WTC11 (cell line): ENCODE results near the gene PODN. TPM values are rescaled to one million over a fixed set of nuclear protein-coding genes. Genes with fewer than 3 reads are reported as not detected.

Experiments
- ATAC-seq: fragments of 200-7000 bp; cut with Tn5 transposase; 2 replicates; pipeline ENCODE4 v1.10.0; 2021; ENCODE audit warnings: mild to moderate bottlenecking, moderate library complexity
- CTCF ChIA-PET: fragments of 300-600 bp; sonication (Branson Sonifier 250); formaldehyde crosslinking; loops from one replicate; lab custom pipeline; 2021; ENCODE audit warnings: antibody characterized with exemption; lab: Charles Lee
- POLR2A ChIA-PET: fragments of 350-600 bp; sonication (Branson Sonifier 250); formaldehyde crosslinking; loops from one replicate; lab custom pipeline; 2021; ENCODE audit warnings: antibody characterized with exemption; lab: Charles Lee
- DNase-seq: peaks from one replicate; pipeline ENCODE4 v3.0.0; 2021; ENCODE audit warnings: low spot score
- H3K27ac Mint-ChIP-seq: 2 replicates; pipeline ENCODE4 v1.8.0; 2021; ENCODE audit warnings: mixed read lengths
- H3K27me3 Mint-ChIP-seq: 2 replicates; pipeline ENCODE4 v1.8.0; 2021; ENCODE audit warnings: low read depth, mild to moderate bottlenecking, moderate library complexity, mixed read lengths
- H3K36me3 Mint-ChIP-seq: 2 replicates; pipeline ENCODE4 v1.8.0; 2021; ENCODE audit warnings: mixed read lengths
- H3K4me1 Mint-ChIP-seq: 2 replicates; pipeline ENCODE4 v1.8.0; 2022; ENCODE audit warnings: mixed read lengths
- H3K4me3 Mint-ChIP-seq: 2 replicates; pipeline ENCODE4 v1.8.0; 2021; ENCODE audit warnings: mild to moderate bottlenecking, moderate library complexity, mixed read lengths
- H3K9me3 Mint-ChIP-seq: 2 replicates; pipeline ENCODE4 v1.8.0; 2021; ENCODE audit warnings: mixed read lengths
- FOXJ3 ChIP-seq: sonication (generic); formaldehyde crosslinking; IDR thresholded peaks from 2 replicates; pipeline ENCODE4 v1.9.0; 2021; ENCODE audit warnings: missing genetic modification reagents, mild to moderate bottlenecking, borderline replicate concordance
- IRF2 ChIP-seq: sonication (generic); formaldehyde crosslinking; IDR thresholded peaks from 2 replicates; pipeline ENCODE4 v1.8.0; 2022; ENCODE audit warnings: low read depth, missing genetic modification reagents, borderline replicate concordance
- MLX ChIP-seq: sonication (generic); formaldehyde crosslinking; IDR thresholded peaks from 2 replicates; pipeline ENCODE4 v1.8.1; 2023; ENCODE audit warnings: mild to moderate bottlenecking, missing genetic modification reagents, moderate library complexity
- NFYB ChIP-seq: sonication (generic); formaldehyde crosslinking; conservative IDR thresholded peaks from 2 replicates; pipeline ENCODE4 v1.8.0; 2022; ENCODE audit warnings: low read depth, missing genetic modification reagents
- PRDM15 ChIP-seq: sonication (generic); formaldehyde crosslinking; IDR thresholded peaks from 2 replicates; pipeline ENCODE4 v1.8.0; 2022; ENCODE audit warnings: missing genetic modification reagents
- SP1 ChIP-seq: sonication (generic); formaldehyde crosslinking; conservative IDR thresholded peaks from 2 replicates; pipeline ENCODE4 v1.8.1; 2022; ENCODE audit warnings: missing genetic modification reagents
- ZBTB21 ChIP-seq: sonication (generic); formaldehyde crosslinking; IDR thresholded peaks from 2 replicates; pipeline ENCODE4 v1.8.1; 2023; ENCODE audit warnings: mild to moderate bottlenecking, missing genetic modification reagents, borderline replicate concordance
- ZNF121 ChIP-seq: sonication (generic); formaldehyde crosslinking; IDR thresholded peaks from 2 replicates; pipeline ENCODE4 v1.8.0; 2023; ENCODE audit warnings: missing genetic modification reagents
- ZNF317 ChIP-seq: sonication (generic); formaldehyde crosslinking; IDR thresholded peaks from 2 replicates; pipeline ENCODE4 v1.8.1; 2023; ENCODE audit warnings: low read depth, mild to moderate bottlenecking, moderate library complexity, missing genetic modification reagents, borderline replicate concordance
- ZSCAN18 ChIP-seq: fragments of 250-450 bp; sonication (Bioruptor Pico); IDR thresholded peaks from 2 replicates; pipeline ENCODE4 v2.1.2; 2022; ENCODE audit warnings: mild to moderate bottlenecking, moderate library complexity
- total RNA-seq: library from RNA; stranded (reverse); gene quantifications from 3 replicates; pipeline ENCODE4 v1.2.3, GENCODE V29; 2021
- TF ChIP-seq, protein P1 (sequence below): fragments of 250-450 bp; sonication (Bioruptor Pico); IDR thresholded peaks from 2 replicates; pipeline ENCODE4 v1.8.0; 2021; ENCODE audit warnings: mild to moderate bottlenecking
- TF ChIP-seq, protein P2 (sequence below): sonication (generic); formaldehyde crosslinking; IDR thresholded peaks from 2 replicates; pipeline ENCODE4 v1.8.1; 2022; ENCODE audit warnings: low read depth, mild to moderate bottlenecking, moderate library complexity, missing genetic modification reagents, borderline replicate concordance
- TF ChIP-seq, protein P3 (sequence below): sonication (generic); formaldehyde crosslinking; IDR thresholded peaks from 2 replicates; pipeline ENCODE4 v1.8.0; 2023; ENCODE audit warnings: missing genetic modification reagents
- TF ChIP-seq, protein P4 (sequence below): fragments of 250-450 bp; sonication (Bioruptor Pico); conservative IDR thresholded peaks from 2 replicates; pipeline ENCODE4 v1.9.0; 2021; ENCODE audit warnings: mild to moderate bottlenecking

The PODN gene
- total RNA-seq, 1 experiment from 2014 or later: 0.48 TPM

DNA sequence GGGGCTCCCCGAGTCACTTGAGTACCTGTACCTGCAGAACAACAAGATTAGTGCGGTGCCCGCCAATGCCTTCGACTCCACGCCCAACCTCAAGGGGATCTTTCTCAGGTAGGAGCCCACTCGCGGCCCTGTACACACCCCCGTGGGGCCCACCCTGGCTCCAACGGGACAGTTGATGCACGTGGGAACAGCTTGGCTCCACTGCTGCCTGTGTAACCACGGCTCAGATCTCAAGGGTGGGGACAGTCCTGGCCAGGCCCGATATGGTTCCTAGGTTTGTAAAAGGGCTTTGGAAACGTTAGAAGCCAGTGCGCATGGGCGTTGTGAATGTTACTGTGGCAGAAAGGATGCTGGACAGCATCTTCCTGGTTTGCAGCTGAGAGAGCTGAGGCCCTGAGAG lies 18.8 kb downstream of the PODN start:
- H3K4me1 Mint-ChIP-seq: peaks cover 13% of the 10 kb centered on the region
- DNase-seq: no peak
- no peak for ATAC-seq
- no peaks in the 10 kb centered on the region; the same call in 1 of the 2 replicates for H3K27me3 Mint-ChIP-seq
- H3K9me3 Mint-ChIP-seq: no peaks in the 10 kb centered on the region
- CTCF ChIA-PET: interaction anchor here (0.6 to 1.1 kb wide), 3 partner anchors 40 to 154 kb away, joined by 3 to 4 read pairs (median 3); partner anchors contain the start of gene SCP2
- no peak overlapping the region for H3K4me3 Mint-ChIP-seq
- POLR2A ChIA-PET: no interaction called here
- no peak overlapping the region for H3K27ac Mint-ChIP-seq
- H3K36me3 Mint-ChIP-seq: no peaks in the 10 kb centered on the region
- no peak for TF ChIP-seq SP1 (CRISPR knock-in tag)
- TF ChIP-seq, protein P1, sequence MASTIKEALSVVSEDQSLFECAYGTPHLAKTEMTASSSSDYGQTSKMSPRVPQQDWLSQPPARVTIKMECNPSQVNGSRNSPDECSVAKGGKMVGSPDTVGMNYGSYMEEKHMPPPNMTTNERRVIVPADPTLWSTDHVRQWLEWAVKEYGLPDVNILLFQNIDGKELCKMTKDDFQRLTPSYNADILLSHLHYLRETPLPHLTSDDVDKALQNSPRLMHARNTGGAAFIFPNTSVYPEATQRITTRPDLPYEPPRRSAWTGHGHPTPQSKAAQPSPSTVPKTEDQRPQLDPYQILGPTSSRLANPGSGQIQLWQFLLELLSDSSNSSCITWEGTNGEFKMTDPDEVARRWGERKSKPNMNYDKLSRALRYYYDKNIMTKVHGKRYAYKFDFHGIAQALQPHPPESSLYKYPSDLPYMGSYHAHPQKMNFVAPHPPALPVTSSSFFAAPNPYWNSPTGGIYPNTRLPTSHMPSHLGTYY (CRISPR knock-in tag): no peak
- TF ChIP-seq IRF2 (CRISPR knock-in tag): no peak
- TF ChIP-seq, protein P2, sequence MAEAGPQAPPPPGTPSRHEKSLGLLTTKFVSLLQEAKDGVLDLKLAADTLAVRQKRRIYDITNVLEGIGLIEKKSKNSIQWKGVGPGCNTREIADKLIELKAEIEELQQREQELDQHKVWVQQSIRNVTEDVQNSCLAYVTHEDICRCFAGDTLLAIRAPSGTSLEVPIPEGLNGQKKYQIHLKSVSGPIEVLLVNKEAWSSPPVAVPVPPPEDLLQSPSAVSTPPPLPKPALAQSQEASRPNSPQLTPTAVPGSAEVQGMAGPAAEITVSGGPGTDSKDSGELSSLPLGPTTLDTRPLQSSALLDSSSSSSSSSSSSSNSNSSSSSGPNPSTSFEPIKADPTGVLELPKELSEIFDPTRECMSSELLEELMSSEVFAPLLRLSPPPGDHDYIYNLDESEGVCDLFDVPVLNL: no peak
- TF ChIP-seq, protein P3, sequence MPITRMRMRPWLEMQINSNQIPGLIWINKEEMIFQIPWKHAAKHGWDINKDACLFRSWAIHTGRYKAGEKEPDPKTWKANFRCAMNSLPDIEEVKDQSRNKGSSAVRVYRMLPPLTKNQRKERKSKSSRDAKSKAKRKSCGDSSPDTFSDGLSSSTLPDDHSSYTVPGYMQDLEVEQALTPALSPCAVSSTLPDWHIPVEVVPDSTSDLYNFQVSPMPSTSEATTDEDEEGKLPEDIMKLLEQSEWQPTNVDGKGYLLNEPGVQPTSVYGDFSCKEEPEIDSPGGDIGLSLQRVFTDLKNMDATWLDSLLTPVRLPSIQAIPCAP: no peak
- no peak for TF ChIP-seq MLX
- no peak for TF ChIP-seq FOXJ3
- no peak for TF ChIP-seq ZNF317 (CRISPR knock-in tag)
- TF ChIP-seq NFYB: no peak
- TF ChIP-seq, protein P4, sequence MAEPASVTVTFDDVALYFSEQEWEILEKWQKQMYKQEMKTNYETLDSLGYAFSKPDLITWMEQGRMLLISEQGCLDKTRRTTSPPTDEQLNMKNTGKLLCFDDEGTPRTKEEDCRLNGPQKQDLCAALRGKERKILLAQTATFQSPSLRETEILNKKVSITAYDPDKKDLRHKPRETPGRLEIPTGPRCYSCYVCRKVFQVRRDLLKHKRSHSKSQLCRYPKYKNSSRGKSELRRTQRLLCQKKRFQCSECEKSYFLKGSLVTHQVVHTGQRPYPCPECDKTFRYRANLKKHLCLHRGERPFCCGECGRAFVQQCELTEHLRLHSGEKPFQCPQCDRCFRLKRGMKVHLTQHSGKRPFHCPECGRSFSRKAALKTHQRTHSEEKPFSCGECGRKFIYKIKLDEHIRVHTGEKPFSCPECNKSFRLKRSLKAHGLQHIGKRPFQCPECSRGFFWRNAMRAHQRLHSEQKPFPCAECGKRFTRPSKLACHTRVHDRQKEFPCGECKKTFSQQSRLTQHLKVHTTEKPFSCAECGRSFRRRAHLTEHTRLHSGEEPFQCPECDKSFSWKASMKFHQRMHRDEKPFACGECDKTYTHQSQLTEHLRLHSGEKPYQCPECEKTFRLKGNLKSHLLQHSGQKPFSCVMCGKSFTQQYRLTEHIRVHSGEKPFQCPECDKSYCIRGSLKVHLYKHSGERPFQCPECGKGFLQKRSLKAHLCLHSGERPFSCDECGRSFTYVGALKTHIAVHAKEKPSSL (CRISPR knock-in tag): no peak
- TF ChIP-seq PRDM15 (CRISPR knock-in tag): no peak
- no peak for TF ChIP-seq ZBTB21 (CRISPR knock-in tag)
- TF ChIP-seq ZSCAN18 (CRISPR knock-in tag): no peak
- TF ChIP-seq ZNF121 (CRISPR knock-in tag): no peak
